ENCODE measurements around the gene JPH3.
A peak's percentile ranks its signal among the peaks of the same experiment; 100 is the strongest.

Gene JPH3

GRCh38 chr16:87627542-87628245 is 25.4 kb downstream of the JPH3 start:
- no peak for DNase-seq

- DNase-seq = no peak
Observed at GRCh38 chr16:87628246-87628923, 26.1 kb downstream of the JPH3 start.

GRCh38 chr16:87628940-87629339 is 26.6 kb downstream of the JPH3 start:
- DNase-seq = no peak

- no peak for DNase-seq
Observed at GRCh38 chr16:87631067-87631466, 28.8 kb downstream of the JPH3 start.

- DNase-seq = no peak
Observed at GRCh38 chr16:87634411-87634810, 32.1 kb downstream of the JPH3 start.

GRCh38 chr16:87635541-87636049 is 33.3 kb downstream of the JPH3 start:
- peak; percentile 65 to 68 for DNase-seq

GRCh38 chr16:87636050-87636684 is 33.9 kb downstream of the JPH3 start:
- DNase-seq = peak; percentile 77 to 80

- DNase-seq = no peak
Observed at GRCh38 chr16:87636741-87637140, 34.4 kb downstream of the JPH3 start.

GRCh38 chr16:87637357-87637756 is 35.0 kb downstream of the JPH3 start:
- DNase-seq = no peak

- DNase-seq = no peak
Observed at GRCh38 chr16:87638736-87639135, 36.4 kb downstream of the JPH3 start.

- DNase-seq = no peak
Observed at GRCh38 chr16:87641721-87642120, 39.4 kb downstream of the JPH3 start.

- no peak for DNase-seq
Observed at GRCh38 chr16:87642491-87642890, 40.2 kb downstream of the JPH3 start.

- DNase-seq = no peak
Observed at GRCh38 chr16:87644186-87644585, 41.9 kb downstream of the JPH3 start.

- no peak for DNase-seq
Observed at GRCh38 chr16:87644596-87644995, 42.3 kb downstream of the JPH3 start.

GRCh38 chr16:87645802-87646201 is 43.5 kb downstream of the JPH3 start:
- DNase-seq = no peak

- no peak for DNase-seq
Observed at GRCh38 chr16:87647431-87648185, 45.3 kb downstream of the JPH3 start.

- no peak for DNase-seq
Observed at GRCh38 chr16:87648236-87648635, 45.9 kb downstream of the JPH3 start.

GRCh38 chr16:87648698-87649487 is 46.6 kb downstream of the JPH3 start:
- no peak for DNase-seq

- DNase-seq = no peak
Observed at GRCh38 chr16:87652386-87652785, 50.1 kb downstream of the JPH3 start.

- DNase-seq = no peak
Observed at GRCh38 chr16:87652799-87653198, 50.5 kb downstream of the JPH3 start.

- DNase-seq = no peak
Observed at GRCh38 chr16:87653234-87653633, 50.9 kb downstream of the JPH3 start.

- DNase-seq = no peak
Observed at GRCh38 chr16:87654826-87655225, 52.5 kb downstream of the JPH3 start.

Measured in stimulated activated CD4-positive, alpha-beta T cell treated with anti-CD3 and anti-CD28 coated beads, Interleukin-2, amount 100 ng/mL, for 48 hours (primary cell).